ENCODE measurements around the gene SGIP1.

Gene SGIP1

DNA sequence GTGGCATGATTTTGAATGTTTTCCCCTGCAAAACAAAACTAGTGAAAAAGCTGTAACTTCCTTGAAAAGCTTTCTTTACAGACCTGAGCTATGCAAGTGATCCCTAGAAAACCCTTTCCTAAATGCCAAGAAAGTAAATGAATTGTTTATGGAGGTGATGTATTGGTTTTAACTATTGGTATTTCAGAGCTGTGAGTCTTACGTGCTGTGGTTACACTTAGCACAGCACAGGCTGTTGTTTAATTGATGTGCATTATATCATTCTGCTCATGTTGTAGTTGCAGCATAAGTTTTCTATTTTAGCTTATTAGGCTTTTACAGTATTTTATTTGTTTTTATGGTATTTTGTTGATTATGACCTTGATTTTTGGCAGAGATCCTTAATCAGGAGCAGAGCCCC is 144.2 kb downstream of the SGIP1 start:
- TF ChIP-seq, protein P1, sequence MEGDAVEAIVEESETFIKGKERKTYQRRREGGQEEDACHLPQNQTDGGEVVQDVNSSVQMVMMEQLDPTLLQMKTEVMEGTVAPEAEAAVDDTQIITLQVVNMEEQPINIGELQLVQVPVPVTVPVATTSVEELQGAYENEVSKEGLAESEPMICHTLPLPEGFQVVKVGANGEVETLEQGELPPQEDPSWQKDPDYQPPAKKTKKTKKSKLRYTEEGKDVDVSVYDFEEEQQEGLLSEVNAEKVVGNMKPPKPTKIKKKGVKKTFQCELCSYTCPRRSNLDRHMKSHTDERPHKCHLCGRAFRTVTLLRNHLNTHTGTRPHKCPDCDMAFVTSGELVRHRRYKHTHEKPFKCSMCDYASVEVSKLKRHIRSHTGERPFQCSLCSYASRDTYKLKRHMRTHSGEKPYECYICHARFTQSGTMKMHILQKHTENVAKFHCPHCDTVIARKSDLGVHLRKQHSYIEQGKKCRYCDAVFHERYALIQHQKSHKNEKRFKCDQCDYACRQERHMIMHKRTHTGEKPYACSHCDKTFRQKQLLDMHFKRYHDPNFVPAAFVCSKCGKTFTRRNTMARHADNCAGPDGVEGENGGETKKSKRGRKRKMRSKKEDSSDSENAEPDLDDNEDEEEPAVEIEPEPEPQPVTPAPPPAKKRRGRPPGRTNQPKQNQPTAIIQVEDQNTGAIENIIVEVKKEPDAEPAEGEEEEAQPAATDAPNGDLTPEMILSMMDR (IDR thresholded peaks at IDR 0.05) = no peak

GRCh38 chr1:66679140-66679539 is 145.2 kb downstream of the SGIP1 start:
- H3K27me3 ChIP-seq = no peaks in the 10 kb centered on the region
- H3K36me3 ChIP-seq = no peaks in the 10 kb centered on the region
- H3K4me1 ChIP-seq (ENCODE audit: control insufficient read depth in 1 of 2, insufficient read depth in 1 of 2, low read depth in 1 of 2, low read length in 1 of 2) = no peaks in the 10 kb centered on the region
- no peaks in the 10 kb centered on the region for H3K9me3 ChIP-seq
- H3K27ac ChIP-seq = no peak overlapping the region
- TF ChIP-seq, protein P1 (IDR thresholded peaks at IDR 0.05) = no peak
- H3K4me3 ChIP-seq (ENCODE audit: low read depth in 1 of 2, low read length in 1 of 2) = no peak overlapping the region

More for the DNA sequence above, 144.2 kb downstream of the SGIP1 start:
- Histone ChIP-seq H3K4me3 (ENCODE audit: low read depth in 1 of 2, low read length in 1 of 2) (no peak overlapping the region), H3K27me3 (no peaks in the 10 kb centered on the region), H3K9me3 (no peaks in the 10 kb centered on the region), H3K27ac (no peak overlapping the region), H3K36me3 (no peaks in the 10 kb centered on the region), H3K4me1 (ENCODE audit: control insufficient read depth in 1 of 2, insufficient read depth in 1 of 2, low read depth in 1 of 2, low read length in 1 of 2) (no peaks in the 10 kb centered on the region)

- Histone ChIP-seq H3K36me3 (no peaks in the 10 kb centered on the region), H3K4me1 (ENCODE audit: control insufficient read depth in 1 of 2, insufficient read depth in 1 of 2, low read depth in 1 of 2, low read length in 1 of 2) (no peaks in the 10 kb centered on the region), H3K4me3 (ENCODE audit: low read depth in 1 of 2, low read length in 1 of 2) (no peak overlapping the region), H3K9me3 (no peaks in the 10 kb centered on the region), H3K27me3 (no peaks in the 10 kb centered on the region), H3K27ac (no peak overlapping the region)
- TF ChIP-seq, protein P1 (IDR thresholded peaks at IDR 0.05) = no peak
Observed at GRCh38 chr1:66681686-66682085, 147.7 kb downstream of the SGIP1 start.

DNA sequence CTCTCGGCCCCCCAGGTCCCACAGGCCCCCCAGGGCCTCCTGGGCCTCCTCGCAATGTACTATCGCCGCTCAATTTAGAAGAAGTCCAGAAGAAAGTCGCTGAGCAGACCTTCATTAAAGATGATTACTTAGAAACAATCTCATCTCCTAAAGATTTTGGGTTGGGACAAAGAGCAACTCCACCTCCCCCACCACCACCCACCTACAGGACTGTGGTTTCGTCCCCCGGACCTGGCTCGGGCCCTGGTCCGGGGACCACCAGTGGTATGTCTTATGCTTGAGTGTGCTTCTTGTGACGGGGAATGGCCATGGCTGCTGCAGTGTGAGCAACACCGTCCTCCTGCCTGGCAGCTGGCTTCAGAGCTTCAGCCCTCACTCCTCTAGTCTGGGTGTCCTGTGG is 148.2 kb downstream of the SGIP1 start:
- Histone ChIP-seq H3K4me3 (ENCODE audit: low read depth in 1 of 2, low read length in 1 of 2) (no peak overlapping the region), H3K36me3 (no peaks in the 10 kb centered on the region), H3K27ac (no peak overlapping the region), H3K9me3 (no peaks in the 10 kb centered on the region), H3K27me3 (no peaks in the 10 kb centered on the region), H3K4me1 (ENCODE audit: control insufficient read depth in 1 of 2, insufficient read depth in 1 of 2, low read depth in 1 of 2, low read length in 1 of 2) (no peaks in the 10 kb centered on the region)
- TF ChIP-seq, protein P1 (IDR thresholded peaks at IDR 0.05) = no peak

- no peak overlapping the region for H3K4me3 ChIP-seq (ENCODE audit: low read depth in 1 of 2, low read length in 1 of 2)
- no peaks in the 10 kb centered on the region for H3K36me3 ChIP-seq
- no peaks in the 10 kb centered on the region for H3K9me3 ChIP-seq
- H3K27ac ChIP-seq = no peak overlapping the region
- TF ChIP-seq, protein P1 (IDR thresholded peaks at IDR 0.05) = no peak
- no peaks in the 10 kb centered on the region for H3K27me3 ChIP-seq
- no peaks in the 10 kb centered on the region for H3K4me1 ChIP-seq (ENCODE audit: control insufficient read depth in 1 of 2, insufficient read depth in 1 of 2, low read depth in 1 of 2, low read length in 1 of 2)
Observed at GRCh38 chr1:66684353-66684752, 150.4 kb downstream of the SGIP1 start.

DNA sequence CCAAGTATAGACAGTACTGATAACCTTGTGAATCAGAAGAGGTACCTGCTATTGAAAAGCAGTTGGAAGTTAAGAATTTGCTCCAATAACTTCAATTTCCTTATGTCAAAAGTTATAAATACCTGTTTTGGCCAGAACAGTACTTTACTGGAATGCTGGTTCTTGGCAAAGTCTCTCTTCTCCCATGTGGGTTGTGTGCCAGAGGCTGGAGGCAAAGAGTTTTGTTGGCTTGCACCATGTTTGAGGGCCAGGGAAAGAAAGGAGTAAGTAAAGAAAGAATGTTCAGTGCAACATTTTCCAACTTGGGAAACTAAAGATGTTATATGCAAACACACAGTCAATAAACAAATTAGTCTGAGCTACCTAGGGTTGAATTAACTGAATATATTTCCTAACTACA is 151.3 kb downstream of the SGIP1 start:
- Histone ChIP-seq H3K27ac (no peak overlapping the region), H3K9me3 (no peaks in the 10 kb centered on the region), H3K4me3 (ENCODE audit: low read depth in 1 of 2, low read length in 1 of 2) (no peak overlapping the region), H3K36me3 (no peaks in the 10 kb centered on the region), H3K4me1 (ENCODE audit: control insufficient read depth in 1 of 2, insufficient read depth in 1 of 2, low read depth in 1 of 2, low read length in 1 of 2) (no peaks in the 10 kb centered on the region), H3K27me3 (no peaks in the 10 kb centered on the region)
- TF ChIP-seq, protein P1 (IDR thresholded peaks at IDR 0.05) = no peak

Measured in neutrophil (primary cell).